NCI-H1092 (cell line): ENCODE data around the gene BEND5.

ENCODE experiments used
- DNase-seq: peaks from one replicate; lab custom pipeline; 2025; lab: John Stamatoyannopoulos, UW

The BEND5 gene

GRCh38 chr1:48776393-48777218 lies at the start of gene BEND5:
Gene BEND5 (minus strand): TSS chr1:48776891. CDS start chr1:48776831, 60 bp downstream.
- peak; percentile 58 for DNase-seq

- peak; percentile 23 for DNase-seq
Measured at GRCh38 chr1:48823168-48823567, 46.5 kb upstream of the BEND5 start.

GRCh38 chr1:48820491-48820890 lies 43.8 kb upstream of the BEND5 start:
- no peak for DNase-seq

- DNase-seq: peak; percentile 7
Measured at GRCh38 chr1:48817505-48818114, 40.9 kb upstream of the BEND5 start.

- DNase-seq: no peak
Measured at GRCh38 chr1:48810740-48811139, 34.0 kb upstream of the BEND5 start.

- no peak for DNase-seq
Measured at GRCh38 chr1:48808496-48808895, 31.8 kb upstream of the BEND5 start.

GRCh38 chr1:48807554-48808260 lies 31.0 kb upstream of the BEND5 start:
- DNase-seq: no peak

- no peak for DNase-seq
Measured at GRCh38 chr1:48803474-48803873, 26.8 kb upstream of the BEND5 start.

- DNase-seq: no peak
Measured at GRCh38 chr1:48794816-48795215, 18.1 kb upstream of the BEND5 start.

- DNase-seq: no peak
Measured at GRCh38 chr1:48793863-48794262, 17.2 kb upstream of the BEND5 start.

GRCh38 chr1:48792961-48793360 lies 16.3 kb upstream of the BEND5 start:
- no peak for DNase-seq

GRCh38 chr1:48790397-48790796 lies 13.7 kb upstream of the BEND5 start:
- DNase-seq: no peak

GRCh38 chr1:48789903-48790302 lies 13.2 kb upstream of the BEND5 start:
- DNase-seq: no peak

GRCh38 chr1:48785869-48786268 lies 9.2 kb upstream of the BEND5 start:
- no peak for DNase-seq

- DNase-seq: no peak
Measured at GRCh38 chr1:48784301-48784700, 7.6 kb upstream of the BEND5 start.

- DNase-seq: no peak
Measured at GRCh38 chr1:48777219-48777895, 666 bp upstream of the BEND5 start.

- DNase-seq: no peak
Measured at GRCh38 chr1:48775831-48776392, 779 bp downstream of the BEND5 start.

GRCh38 chr1:48773133-48773532 lies 3.6 kb downstream of the BEND5 start:
- DNase-seq: no peak

- no peak for DNase-seq
Measured at GRCh38 chr1:48772211-48772610, 4.5 kb downstream of the BEND5 start.

- DNase-seq: no peak
Measured at GRCh38 chr1:48771561-48771960, 5.1 kb downstream of the BEND5 start.

GRCh38 chr1:48767975-48768510 lies 8.6 kb downstream of the BEND5 start:
- DNase-seq: no peak

- DNase-seq: no peak
Measured at GRCh38 chr1:48765335-48765734, 11.4 kb downstream of the BEND5 start.
